HUES6 (cell line): Measurements from ENCODE around the gene ARID1B.

Source experiments
- H3K27ac ChIP-seq: 2 replicates; pipeline ENCODE4 v1.7.0; 2013; ENCODE audit warnings: low read depth, mild to moderate bottlenecking, low read length, inconsistent platforms
- H3K27me3 ChIP-seq: 2 replicates; pipeline ENCODE4 v1.6.1; 2013; ENCODE audit warnings: low read length; ENCODE audit not compliant: control insufficient read depth, insufficient read depth
- H3K36me3 ChIP-seq: 2 replicates; pipeline ENCODE4 v1.6.1; 2013; ENCODE audit warnings: low read length; ENCODE audit not compliant: control insufficient read depth, insufficient read depth
- H3K4me1 ChIP-seq: 2 replicates; pipeline ENCODE4 v1.6.1; 2013; ENCODE audit warnings: low read length; ENCODE audit not compliant: control insufficient read depth, insufficient read depth
- H3K4me3 ChIP-seq: 2 replicates; pipeline ENCODE4 v1.5.1; 2013; ENCODE audit warnings: low read depth, low read length
- H3K9ac ChIP-seq: one replicate; pipeline ENCODE4 v1.6.1; 2013; ENCODE audit warnings: mild to moderate bottlenecking, low read length
- H3K9me3 ChIP-seq: 2 replicates; pipeline ENCODE4 v1.6.1; 2013; ENCODE audit warnings: low read depth, low read length; ENCODE audit not compliant: control insufficient read depth, insufficient read depth

Gene ARID1B

DNA sequence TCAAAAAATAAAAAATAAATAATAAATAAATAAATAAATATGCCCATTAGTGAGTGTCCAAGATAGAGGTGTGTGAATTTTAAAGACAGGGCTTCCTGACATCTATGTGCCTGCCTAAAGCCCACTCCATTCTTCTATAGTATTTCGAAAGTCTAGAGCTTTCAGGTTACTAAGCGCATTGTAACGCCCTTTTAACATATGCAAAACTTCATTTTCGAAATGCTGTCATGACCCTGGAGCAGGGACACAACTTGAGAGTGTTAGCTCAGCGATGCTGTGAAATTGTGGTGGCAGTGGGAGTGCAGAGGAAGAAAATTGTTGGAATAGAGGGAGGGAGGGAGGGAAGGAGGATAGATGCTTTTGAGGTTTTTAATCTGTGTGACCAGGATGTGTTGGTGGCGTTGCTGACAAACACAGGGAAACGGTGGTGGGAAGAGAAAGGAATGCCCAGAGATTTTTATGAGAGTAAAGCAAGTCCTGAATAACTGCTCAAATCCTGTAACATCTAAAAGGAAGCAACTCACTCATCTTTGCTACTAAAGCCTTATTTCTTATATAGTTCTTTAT lies 169.3 kb downstream of the ARID1B start:
- peaks cover 53% of the 10 kb centered on the region for H3K4me1 ChIP-seq

DNA sequence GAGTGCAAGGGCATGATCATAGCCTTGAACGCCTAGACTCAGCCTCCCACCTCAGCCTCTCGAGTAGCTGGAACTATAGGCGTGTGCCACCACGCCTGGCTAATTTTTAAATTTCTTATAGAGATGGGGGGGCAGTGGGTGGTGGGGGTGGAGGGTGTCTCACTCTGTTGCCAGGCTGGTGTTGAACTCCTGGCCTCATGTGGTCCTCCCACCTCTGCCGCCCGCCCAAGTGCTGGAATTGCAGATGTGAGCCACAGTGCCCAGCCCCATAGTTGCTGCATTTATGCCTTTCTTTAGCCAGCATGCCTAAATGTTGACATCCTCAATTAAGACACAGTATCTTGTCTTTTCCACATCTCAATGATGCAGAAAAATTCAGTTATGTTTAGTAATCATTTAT lies 171.1 kb downstream of the ARID1B start:
- Histone ChIP-seq H3K4me3 (no peak overlapping the region), H3K9me3 (no peaks in the 10 kb centered on the region), H3K36me3 (no peaks in the 10 kb centered on the region), H3K9ac (no peak overlapping the region), H3K4me1 (peaks cover 57% of the 10 kb centered on the region), H3K27ac (no peak overlapping the region), H3K27me3 (no peaks in the 10 kb centered on the region)

More for the DNA sequence above, 169.3 kb downstream of the ARID1B start:
- Histone ChIP-seq H3K9ac (no peak overlapping the region), H3K36me3 (no peaks in the 10 kb centered on the region), H3K4me3 (no peak overlapping the region), H3K9me3 (no peaks in the 10 kb centered on the region), H3K27me3 (no peaks in the 10 kb centered on the region), H3K27ac (no peak overlapping the region)

DNA sequence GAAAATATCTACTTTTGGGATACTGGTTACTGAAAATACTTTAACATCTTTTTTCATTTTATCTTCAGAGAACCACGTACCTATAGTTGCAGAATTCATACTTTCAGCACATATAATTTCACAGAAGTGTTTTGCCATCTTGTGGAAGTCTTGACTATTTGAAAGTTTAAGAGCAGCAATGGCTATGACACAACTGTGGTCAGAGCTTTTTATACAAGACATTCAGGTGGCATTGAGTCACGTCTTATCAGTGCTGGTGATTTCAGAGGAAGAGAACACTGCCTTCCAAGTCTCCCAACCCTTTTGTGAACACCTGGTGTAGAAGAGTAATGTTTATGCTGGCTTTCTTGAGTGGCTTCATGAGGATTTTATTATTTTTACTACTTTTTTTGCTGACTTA lies 171.6 kb downstream of the ARID1B start:
- no peak overlapping the region for H3K27ac ChIP-seq
- no peaks in the 10 kb centered on the region for H3K9me3 ChIP-seq
- peaks cover 57% of the 10 kb centered on the region for H3K4me1 ChIP-seq
- no peak overlapping the region for H3K4me3 ChIP-seq
- no peaks in the 10 kb centered on the region for H3K36me3 ChIP-seq
- no peak overlapping the region for H3K9ac ChIP-seq
- no peaks in the 10 kb centered on the region for H3K27me3 ChIP-seq

DNA sequence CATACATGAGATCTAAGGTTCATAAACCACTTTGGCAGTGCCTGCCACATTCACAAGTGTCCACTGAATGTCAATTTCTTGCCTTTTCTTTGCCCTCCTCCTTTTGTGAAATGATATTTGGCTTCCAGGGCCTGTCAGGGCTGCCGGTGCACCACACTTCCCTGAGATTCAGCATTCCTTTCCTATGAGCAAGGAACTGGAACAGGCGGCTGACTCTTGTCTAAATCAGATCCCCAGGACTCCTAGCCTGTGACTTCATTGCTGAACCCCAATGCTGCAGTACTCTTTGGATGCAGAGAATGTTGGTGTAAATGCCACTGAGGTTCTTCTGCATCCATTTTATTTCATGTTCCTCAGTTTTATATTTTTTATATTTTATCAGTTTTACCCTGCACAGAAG lies 172.2 kb downstream of the ARID1B start:
- Histone ChIP-seq H3K4me3 (no peak overlapping the region), H3K9ac (no peak overlapping the region), H3K27ac (no peak overlapping the region), H3K27me3 (no peaks in the 10 kb centered on the region), H3K9me3 (no peaks in the 10 kb centered on the region), H3K4me1 (peaks cover 57% of the 10 kb centered on the region), H3K36me3 (no peaks in the 10 kb centered on the region)

DNA sequence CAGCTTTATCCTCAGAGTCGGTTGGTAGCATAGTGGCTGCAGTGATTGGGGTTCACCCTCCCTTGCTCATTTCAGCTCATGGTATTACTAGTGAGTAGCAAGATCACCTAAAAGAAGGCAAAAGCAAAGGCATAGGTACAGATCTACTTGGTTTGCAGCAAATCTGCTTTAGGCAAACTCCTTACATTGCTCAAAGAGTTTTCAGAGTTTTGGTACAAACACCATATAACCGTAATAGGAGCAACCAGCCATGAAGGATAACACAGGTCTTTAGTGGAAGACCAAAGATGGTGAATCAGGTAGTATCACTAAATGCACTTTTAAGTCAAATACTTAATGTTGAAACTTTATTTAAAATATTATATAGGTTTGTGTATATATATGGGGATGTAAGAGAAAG lies 172.9 kb downstream of the ARID1B start:
- H3K4me1 ChIP-seq, result peaks cover 56% of the 10 kb centered on the region
- H3K9me3 ChIP-seq, result no peaks in the 10 kb centered on the region
- H3K36me3 ChIP-seq, result no peaks in the 10 kb centered on the region
- no peak overlapping the region for H3K9ac ChIP-seq
- H3K27ac ChIP-seq, result no peak overlapping the region
- no peaks in the 10 kb centered on the region for H3K27me3 ChIP-seq
- H3K4me3 ChIP-seq, result no peak overlapping the region

DNA sequence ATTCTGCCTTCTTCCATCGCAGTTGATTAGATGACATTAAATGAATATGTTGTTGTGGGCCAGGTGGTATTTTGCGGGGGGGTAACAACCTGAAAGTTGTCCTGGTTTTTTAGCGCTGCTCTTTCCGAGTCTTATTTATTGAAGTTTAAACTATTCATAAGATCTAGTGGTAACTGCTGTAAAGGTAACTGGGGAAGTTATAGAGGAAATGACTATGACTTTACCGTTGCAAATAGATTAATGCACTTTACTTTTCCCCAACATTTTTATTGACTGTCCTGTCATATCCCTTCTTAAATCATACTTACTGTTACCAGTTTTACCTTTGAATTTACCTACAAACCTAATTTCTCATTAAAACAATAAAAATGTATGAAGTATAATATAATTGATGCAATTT lies 173.4 kb downstream of the ARID1B start:
- no peaks in the 10 kb centered on the region for H3K9me3 ChIP-seq
- no peaks in the 10 kb centered on the region for H3K27me3 ChIP-seq
- H3K4me1 ChIP-seq, result peaks cover 52% of the 10 kb centered on the region
- H3K9ac ChIP-seq, result no peak overlapping the region
- H3K36me3 ChIP-seq, result no peaks in the 10 kb centered on the region
- no peak overlapping the region for H3K27ac ChIP-seq
- H3K4me3 ChIP-seq, result no peak overlapping the region

DNA sequence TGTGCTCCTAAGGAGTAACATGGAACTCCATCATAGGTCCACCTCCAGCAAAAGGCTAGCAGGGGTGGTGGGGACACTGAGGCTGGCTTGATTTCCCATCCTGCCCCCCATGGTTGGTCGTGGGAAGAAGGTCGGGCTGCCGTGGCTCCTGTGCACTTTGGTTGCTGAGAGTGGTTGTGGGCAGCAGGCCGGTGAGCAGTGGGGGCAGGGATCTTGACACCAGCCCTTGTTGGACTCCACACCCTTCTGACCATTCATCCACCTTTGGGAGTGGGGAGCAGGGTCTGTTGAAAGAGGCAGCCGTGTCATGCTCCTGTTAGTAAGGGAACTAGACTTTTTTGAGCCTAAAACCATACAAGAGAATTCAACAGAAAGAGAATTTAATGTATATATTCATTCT lies 175.2 kb downstream of the ARID1B start:
- Histone ChIP-seq H3K27me3 (no peaks in the 10 kb centered on the region), H3K9ac (no peak overlapping the region), H3K36me3 (no peaks in the 10 kb centered on the region), H3K9me3 (no peaks in the 10 kb centered on the region), H3K4me3 (no peak overlapping the region), H3K4me1 (peaks cover 40% of the 10 kb centered on the region), H3K27ac (no peak overlapping the region)

DNA sequence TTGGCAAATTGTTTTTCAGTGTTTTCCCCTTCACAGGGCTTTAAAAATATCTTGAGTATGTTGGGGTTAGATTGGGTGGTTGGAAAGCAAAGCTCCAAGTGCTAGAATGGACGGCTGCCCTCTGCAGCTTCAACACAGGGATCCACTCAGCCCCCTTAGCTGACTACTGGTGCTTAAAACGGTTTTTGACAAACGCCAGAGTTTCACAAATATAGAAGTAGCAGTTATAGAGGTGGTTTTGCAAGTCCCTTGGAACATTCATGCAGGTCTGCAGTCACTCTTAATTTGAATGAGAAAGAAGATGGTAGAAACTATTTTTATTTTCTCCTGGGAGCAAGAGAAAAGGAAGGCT lies 175.9 kb downstream of the ARID1B start:
- Histone ChIP-seq H3K4me1 (peaks cover 40% of the 10 kb centered on the region), H3K27me3 (no peaks in the 10 kb centered on the region), H3K36me3 (no peaks in the 10 kb centered on the region), H3K27ac (no peak overlapping the region; the same call in 1 of the 2 replicates), H3K9me3 (no peaks in the 10 kb centered on the region), H3K9ac (no peak overlapping the region), H3K4me3 (no peak overlapping the region)

DNA sequence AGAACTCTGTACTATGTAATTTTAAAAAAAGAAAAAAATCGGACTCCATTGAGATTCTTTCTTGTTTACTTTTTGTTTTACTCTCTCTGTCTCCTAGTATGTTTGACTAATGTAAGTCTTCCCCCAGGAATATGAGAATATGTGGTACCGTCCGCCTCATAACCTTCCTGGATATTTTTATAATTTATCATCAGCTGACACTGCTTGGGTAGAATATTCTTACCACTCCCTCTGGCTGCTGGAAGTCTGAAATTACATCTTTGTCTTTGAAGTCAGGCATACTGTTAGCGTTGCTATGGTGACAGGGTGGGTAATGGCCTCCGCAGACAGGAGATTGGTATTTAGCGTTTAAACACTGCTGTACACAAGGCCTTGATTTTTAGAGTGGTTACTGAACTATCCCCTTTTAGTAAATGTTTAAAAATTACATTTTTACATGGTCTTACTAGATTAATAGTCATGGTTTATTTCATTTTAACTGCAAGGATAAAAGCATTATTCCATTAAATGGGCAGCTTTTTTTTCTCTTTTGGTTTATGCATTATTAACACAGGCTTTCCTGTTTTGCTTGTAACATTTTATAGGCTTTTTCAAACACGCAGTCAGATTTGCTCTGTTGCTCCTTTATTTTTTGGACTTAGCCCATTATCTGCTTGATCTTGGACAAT lies 176.4 kb downstream of the ARID1B start:
- Histone ChIP-seq H3K36me3 (no peaks in the 10 kb centered on the region), H3K4me1 (peaks cover 37% of the 10 kb centered on the region), H3K9ac (no peak overlapping the region), H3K4me3 (peak overlapping the region; percentile 0; the same call in 1 of the 2 replicates), H3K27me3 (no peaks in the 10 kb centered on the region), H3K9me3 (no peaks in the 10 kb centered on the region), H3K27ac (no peak overlapping the region; the same call in 1 of the 2 replicates)

DNA sequence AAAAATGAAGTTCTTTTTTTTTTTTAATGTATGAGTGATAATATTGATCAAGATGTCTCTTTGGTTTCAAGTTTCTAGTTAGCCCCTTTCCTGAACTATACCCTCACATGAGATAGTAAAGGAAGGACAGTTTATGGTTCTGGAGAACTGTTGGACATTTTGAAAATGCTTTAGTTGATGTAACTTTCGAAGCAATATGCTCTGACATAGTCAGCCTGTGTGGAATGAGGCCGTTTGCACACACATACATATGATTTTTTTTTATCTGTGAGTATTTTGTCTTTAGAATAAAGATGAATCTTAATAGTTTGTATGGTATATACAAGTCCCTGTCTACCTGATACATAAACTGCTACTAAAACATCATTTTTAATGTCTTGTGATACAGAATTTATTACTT lies 177.0 kb downstream of the ARID1B start:
- Histone ChIP-seq H3K27me3 (no peaks in the 10 kb centered on the region), H3K9me3 (no peaks in the 10 kb centered on the region), H3K27ac (no peak overlapping the region), H3K36me3 (no peaks in the 10 kb centered on the region), H3K4me3 (no peak overlapping the region), H3K9ac (no peak overlapping the region), H3K4me1 (peaks cover 31% of the 10 kb centered on the region)

DNA sequence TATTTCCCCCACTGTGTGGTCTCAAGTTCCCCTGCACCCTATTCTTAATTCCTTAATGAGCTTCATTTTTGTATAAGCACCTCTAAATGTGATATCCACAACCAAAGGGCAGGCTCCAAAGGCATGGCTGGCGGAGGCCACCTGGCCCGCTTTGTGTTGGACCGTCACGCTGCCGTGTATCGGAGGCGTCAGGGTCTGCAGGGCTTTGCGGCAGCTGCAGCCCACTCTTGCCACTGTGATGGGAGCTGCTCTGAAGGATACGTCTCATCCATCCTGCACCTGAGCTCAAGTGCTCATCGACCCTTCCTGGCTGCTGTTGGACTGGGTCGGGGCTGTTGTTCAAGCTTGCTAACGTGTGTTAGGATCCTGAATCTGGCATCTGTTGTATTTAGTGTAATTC lies 177.6 kb downstream of the ARID1B start:
- no peaks in the 10 kb centered on the region for H3K27me3 ChIP-seq
- H3K4me3 ChIP-seq, result no peak overlapping the region
- no peak overlapping the region for H3K9ac ChIP-seq
- H3K9me3 ChIP-seq, result no peaks in the 10 kb centered on the region
- H3K27ac ChIP-seq, result no peak overlapping the region
- peaks cover 26% of the 10 kb centered on the region for H3K4me1 ChIP-seq
- H3K36me3 ChIP-seq, result no peaks in the 10 kb centered on the region
